GM21360 (cell line): Measurements from ENCODE around the gene SYDE2.
A peak's percentile ranks its signal among the peaks of the same experiment; 100 is the strongest.

Experiments
- ATAC-seq: cut with Tn5 transposase; IDR thresholded peaks from one replicate; pipeline ENCODE4 v1.9.1; 2021; ENCODE audit warnings: mild to moderate bottlenecking, moderate library complexity; ENCODE audit not compliant: unreplicated experiment

The SYDE2 gene

GRCh38 chr1:85132078-85132720 lies 68.6 kb downstream of the SYDE2 start:
- ATAC-seq: no peak

GRCh38 chr1:85128316-85128715 lies 72.5 kb downstream of the SYDE2 start:
- no peak for ATAC-seq

GRCh38 chr1:85125891-85126290 lies 74.9 kb downstream of the SYDE2 start:
- ATAC-seq: no peak

- no peak for ATAC-seq
Measured at GRCh38 chr1:85124091-85124490, 76.7 kb downstream of the SYDE2 start.

GRCh38 chr1:85122169-85122568 lies 78.6 kb downstream of the SYDE2 start:
- no peak for ATAC-seq

GRCh38 chr1:85121744-85122143 lies 79.1 kb downstream of the SYDE2 start:
- ATAC-seq: no peak

- ATAC-seq: no peak
Measured at GRCh38 chr1:85118751-85119150, 82.1 kb downstream of the SYDE2 start.

GRCh38 chr1:85116856-85117255 lies 84.0 kb downstream of the SYDE2 start:
- no peak for ATAC-seq

GRCh38 chr1:85115933-85116332 lies 84.9 kb downstream of the SYDE2 start:
- no peak for ATAC-seq

GRCh38 chr1:85111695-85112094 lies 89.1 kb downstream of the SYDE2 start:
- no peak for ATAC-seq

GRCh38 chr1:85109475-85109874 lies 91.3 kb downstream of the SYDE2 start:
- ATAC-seq: peak; percentile 72
